ENCODE results near the gene DCBLD1. TPM values are rescaled to one million over a fixed set of nuclear protein-coding genes. Genes with fewer than 3 reads are reported as not detected.

DCBLD1 gene
- total and polyA plus RNA-seq, 2 of the 13 experiments (the other 11 are each of a cell fraction or from before 2014, with no cell fraction given) = 23.2 to 41.5 TPM

- TF ChIP-seq, protein P1, sequence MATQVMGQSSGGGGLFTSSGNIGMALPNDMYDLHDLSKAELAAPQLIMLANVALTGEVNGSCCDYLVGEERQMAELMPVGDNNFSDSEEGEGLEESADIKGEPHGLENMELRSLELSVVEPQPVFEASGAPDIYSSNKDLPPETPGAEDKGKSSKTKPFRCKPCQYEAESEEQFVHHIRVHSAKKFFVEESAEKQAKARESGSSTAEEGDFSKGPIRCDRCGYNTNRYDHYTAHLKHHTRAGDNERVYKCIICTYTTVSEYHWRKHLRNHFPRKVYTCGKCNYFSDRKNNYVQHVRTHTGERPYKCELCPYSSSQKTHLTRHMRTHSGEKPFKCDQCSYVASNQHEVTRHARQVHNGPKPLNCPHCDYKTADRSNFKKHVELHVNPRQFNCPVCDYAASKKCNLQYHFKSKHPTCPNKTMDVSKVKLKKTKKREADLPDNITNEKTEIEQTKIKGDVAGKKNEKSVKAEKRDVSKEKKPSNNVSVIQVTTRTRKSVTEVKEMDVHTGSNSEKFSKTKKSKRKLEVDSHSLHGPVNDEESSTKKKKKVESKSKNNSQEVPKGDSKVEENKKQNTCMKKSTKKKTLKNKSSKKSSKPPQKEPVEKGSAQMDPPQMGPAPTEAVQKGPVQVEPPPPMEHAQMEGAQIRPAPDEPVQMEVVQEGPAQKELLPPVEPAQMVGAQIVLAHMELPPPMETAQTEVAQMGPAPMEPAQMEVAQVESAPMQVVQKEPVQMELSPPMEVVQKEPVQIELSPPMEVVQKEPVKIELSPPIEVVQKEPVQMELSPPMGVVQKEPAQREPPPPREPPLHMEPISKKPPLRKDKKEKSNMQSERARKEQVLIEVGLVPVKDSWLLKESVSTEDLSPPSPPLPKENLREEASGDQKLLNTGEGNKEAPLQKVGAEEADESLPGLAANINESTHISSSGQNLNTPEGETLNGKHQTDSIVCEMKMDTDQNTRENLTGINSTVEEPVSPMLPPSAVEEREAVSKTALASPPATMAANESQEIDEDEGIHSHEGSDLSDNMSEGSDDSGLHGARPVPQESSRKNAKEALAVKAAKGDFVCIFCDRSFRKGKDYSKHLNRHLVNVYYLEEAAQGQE (IDR thresholded peaks at IDR 0.05; ENCODE audit: borderline replicate concordance in 1 of 2, low read depth in 1 of 2, low read length in 2 of 2) = no peak
- TF ChIP-seq HNF4A (CRISPR knock-in tag; IDR thresholded peaks at IDR 0.05) = peak; percentile 57; the same call in 1 of the 2 replicates
- TF ChIP-seq ZNF34 (CRISPR knock-in tag; IDR thresholded peaks at IDR 0.05; ENCODE audit: borderline replicate concordance) = no peak
- TF ChIP-seq DNMT3B (CRISPR knock-in tag; conservative IDR thresholded peaks at IDR 0.05) = peak; percentile 57
- no peak for TF ChIP-seq ZNF326 (CRISPR knock-in tag; IDR thresholded peaks at IDR 0.05; ENCODE audit: borderline replicate concordance)
- peak; percentile 97 for TF ChIP-seq NR0B2 (CRISPR knock-in tag; IDR thresholded peaks at IDR 0.05)
- TF ChIP-seq ZNF335 (CRISPR knock-in tag; IDR thresholded peaks at IDR 0.05) = no peak
- peak; percentile 63; the same call in 1 of the 2 replicates for TF ChIP-seq CERS6 (CRISPR knock-in tag; IDR thresholded peaks at IDR 0.05)
- TF ChIP-seq KDM4B (CRISPR knock-in tag; IDR thresholded peaks at IDR 0.05) = peak; percentile 68; the same call in 1 of the 2 replicates
- peak; percentile 93 for TF ChIP-seq ZNF441 (CRISPR knock-in tag; IDR thresholded peaks at IDR 0.05; ENCODE audit: borderline replicate concordance)
- TF ChIP-seq, protein P2, sequence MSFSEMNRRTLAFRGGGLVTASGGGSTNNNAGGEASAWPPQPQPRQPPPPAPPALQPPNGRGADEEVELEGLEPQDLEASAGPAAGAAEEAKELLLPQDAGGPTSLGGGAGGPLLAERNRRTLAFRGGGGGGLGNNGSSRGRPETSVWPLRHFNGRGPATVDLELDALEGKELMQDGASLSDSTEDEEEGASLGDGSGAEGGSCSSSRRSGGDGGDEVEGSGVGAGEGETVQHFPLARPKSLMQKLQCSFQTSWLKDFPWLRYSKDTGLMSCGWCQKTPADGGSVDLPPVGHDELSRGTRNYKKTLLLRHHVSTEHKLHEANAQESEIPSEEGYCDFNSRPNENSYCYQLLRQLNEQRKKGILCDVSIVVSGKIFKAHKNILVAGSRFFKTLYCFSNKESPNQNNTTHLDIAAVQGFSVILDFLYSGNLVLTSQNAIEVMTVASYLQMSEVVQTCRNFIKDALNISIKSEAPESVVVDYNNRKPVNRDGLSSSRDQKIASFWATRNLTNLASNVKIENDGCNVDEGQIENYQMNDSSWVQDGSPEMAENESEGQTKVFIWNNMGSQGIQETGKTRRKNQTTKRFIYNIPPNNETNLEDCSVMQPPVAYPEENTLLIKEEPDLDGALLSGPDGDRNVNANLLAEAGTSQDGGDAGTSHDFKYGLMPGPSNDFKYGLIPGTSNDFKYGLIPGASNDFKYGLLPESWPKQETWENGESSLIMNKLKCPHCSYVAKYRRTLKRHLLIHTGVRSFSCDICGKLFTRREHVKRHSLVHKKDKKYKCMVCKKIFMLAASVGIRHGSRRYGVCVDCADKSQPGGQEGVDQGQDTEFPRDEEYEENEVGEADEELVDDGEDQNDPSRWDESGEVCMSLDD (CRISPR knock-in tag; IDR thresholded peaks at IDR 0.05; ENCODE audit: borderline replicate concordance) = peak; percentile 62; the same call in 1 of the 2 replicates
- TF ChIP-seq KLF15 (CRISPR knock-in tag; IDR thresholded peaks at IDR 0.05; ENCODE audit: borderline replicate concordance) = peak; percentile 94
- TF ChIP-seq ZBTB25 (CRISPR knock-in tag; IDR thresholded peaks at IDR 0.05) = no peak
- peak; percentile 83 for TF ChIP-seq HDAC2 (CRISPR knock-in tag; IDR thresholded peaks at IDR 0.05)
- TF ChIP-seq, protein P3, sequence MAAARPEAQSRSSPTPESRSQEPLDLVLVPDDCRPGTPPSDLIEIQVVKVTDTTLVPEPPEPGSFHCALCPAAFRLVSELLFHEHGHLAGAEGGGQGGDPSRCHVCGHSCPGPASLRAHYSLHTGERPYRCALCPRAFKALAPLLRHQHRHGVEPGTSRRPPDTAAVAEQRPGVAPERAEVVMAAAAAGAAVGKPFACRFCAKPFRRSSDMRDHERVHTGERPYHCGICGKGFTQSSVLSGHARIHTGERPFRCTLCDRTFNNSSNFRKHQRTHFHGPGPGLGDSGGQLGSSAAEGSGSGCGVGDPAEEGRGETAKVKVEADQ (CRISPR knock-in tag; IDR thresholded peaks at IDR 0.05; ENCODE audit: borderline replicate concordance) = peak; percentile 67; the same call in 1 of the 2 replicates
- TF ChIP-seq ZNF30 (CRISPR knock-in tag; IDR thresholded peaks at IDR 0.05) = peak; percentile 87; the same call in 1 of the 2 replicates
- TF ChIP-seq MAFK (conservative IDR thresholded peaks at IDR 0.05 in 1 of 2, IDR thresholded peaks at IDR 0.05 in 1 of 2; ENCODE audit: low read length in 2 of 2) = no peak
- no peak; the same call in 1 of the 2 replicates for TF ChIP-seq ZNF674 (CRISPR knock-in tag; IDR thresholded peaks at IDR 0.05; ENCODE audit: low read depth)
- peak; percentile 78; the same call in 1 of the 2 replicates for TF ChIP-seq MZF1 (CRISPR knock-in tag; IDR thresholded peaks at IDR 0.05; ENCODE audit: borderline replicate concordance)
Measured at GRCh38 chr6:117483004-117483644, 650 bp downstream of the DCBLD1 start (continued).
